ENCODE measurements around the gene CTNNA2.

CTNNA2 gene

GRCh38 chr2:80437959-80438358, 925.1 kb downstream of the CTNNA2 start:
- no peak for DNase-seq

- DNase-seq = no peak
Observed at GRCh38 chr2:80438686-80439085, 925.8 kb downstream of the CTNNA2 start.

- no peak for DNase-seq
Observed at GRCh38 chr2:80454628-80455027, 941.8 kb downstream of the CTNNA2 start.

- DNase-seq = no peak
Observed at GRCh38 chr2:80459028-80459427, 946.2 kb downstream of the CTNNA2 start.

- DNase-seq = no peak
Observed at GRCh38 chr2:80461505-80462197, 948.8 kb downstream of the CTNNA2 start.

- DNase-seq = no peak
Observed at GRCh38 chr2:80462654-80463053, 949.8 kb downstream of the CTNNA2 start.

- no peak for DNase-seq
Observed at GRCh38 chr2:80464275-80464674, 951.4 kb downstream of the CTNNA2 start.

GRCh38 chr2:80467262-80467811, 954.5 kb downstream of the CTNNA2 start:
- DNase-seq = no peak

GRCh38 chr2:80469428-80469827, 956.6 kb downstream of the CTNNA2 start:
- DNase-seq = no peak

GRCh38 chr2:80473069-80473468, 960.2 kb downstream of the CTNNA2 start:
- DNase-seq = no peak

- no peak for DNase-seq
Observed at GRCh38 chr2:80473796-80474195, 960.9 kb downstream of the CTNNA2 start.

GRCh38 chr2:80475970-80476369, 963.1 kb downstream of the CTNNA2 start:
- no peak for DNase-seq

- no peak for DNase-seq
Observed at GRCh38 chr2:80476535-80477117, 963.8 kb downstream of the CTNNA2 start.

GRCh38 chr2:80482276-80482675, 969.4 kb downstream of the CTNNA2 start:
- no peak for DNase-seq

GRCh38 chr2:80489717-80490116, 976.9 kb downstream of the CTNNA2 start:
- peak; percentile 60 for DNase-seq

- no peak for DNase-seq
Observed at GRCh38 chr2:80490964-80491363, 978.1 kb downstream of the CTNNA2 start.

GRCh38 chr2:80496346-80496745, 983.5 kb downstream of the CTNNA2 start:
- DNase-seq = no peak

- DNase-seq = peak; percentile 69
Observed at GRCh38 chr2:80496775-80497174, 983.9 kb downstream of the CTNNA2 start.

GRCh38 chr2:80499095-80499494, 986.2 kb downstream of the CTNNA2 start:
- peak; percentile 26 for DNase-seq

- DNase-seq = no peak
Observed at GRCh38 chr2:80501874-80502624, 989.2 kb downstream of the CTNNA2 start.

GRCh38 chr2:80506563-80506962, 993.7 kb downstream of the CTNNA2 start:
- no peak for DNase-seq

- DNase-seq = no peak
Observed at GRCh38 chr2:80510716-80511115, 997.9 kb downstream of the CTNNA2 start.

- DNase-seq = no peak
Observed at GRCh38 chr2:80515964-80516363, 1003.1 kb downstream of the CTNNA2 start.

GRCh38 chr2:80517316-80517715, 1004.5 kb downstream of the CTNNA2 start:
- DNase-seq = no peak

Measured in EL (cell line).